AG09319 (cell line): ENCODE data around the gene FRMPD4.
A peak's percentile ranks its signal among the peaks of the same experiment; 100 is the strongest.

Source experiments
- DNase-seq: peaks from one replicate; pipeline ENCODE4 v3.0.0-alpha.2; 2010; ENCODE audit warnings: low read depth; ENCODE audit errors: extremely low read depth
- CTCF ChIP-seq: IDR thresholded peaks from 2 replicates; pipeline ENCODE4 v1.5.1; 2011; ENCODE audit warnings: low read depth, mild to moderate bottlenecking, inconsistent platforms, low read length, moderate library complexity

The FRMPD4 gene

GRCh38 chrX:12330841-12331240 lies 192.6 kb downstream of the FRMPD4 start:
- DNase-seq = no peak
- no peak for TF ChIP-seq CTCF

GRCh38 chrX:12332786-12333347 lies 194.6 kb downstream of the FRMPD4 start:
- TF ChIP-seq CTCF = no peak
- DNase-seq = no peak

- TF ChIP-seq CTCF = no peak
- DNase-seq = no peak
Observed at GRCh38 chrX:12339921-12340320, 201.6 kb downstream of the FRMPD4 start.

- no peak for DNase-seq
- no peak for TF ChIP-seq CTCF
Observed at GRCh38 chrX:12344954-12345353, 206.7 kb downstream of the FRMPD4 start.

- DNase-seq = no peak
- TF ChIP-seq CTCF = no peak
Observed at GRCh38 chrX:12349201-12349600, 210.9 kb downstream of the FRMPD4 start.

- DNase-seq = no peak
- TF ChIP-seq CTCF = no peak
Observed at GRCh38 chrX:12352922-12353321, 214.6 kb downstream of the FRMPD4 start.

- TF ChIP-seq CTCF = no peak
- DNase-seq = peak; percentile 18
Observed at GRCh38 chrX:12360383-12360782, 222.1 kb downstream of the FRMPD4 start.
